Amniotic stem cell (primary cell): ENCODE results near the gene PDLIM4.

ENCODE experiments used
- DNase-seq: peaks from one replicate; lab custom pipeline; 2025; lab: John Stamatoyannopoulos, UW

PDLIM4 gene

GRCh38 chr5:132309679-132310078 lies 52.2 kb downstream of the PDLIM4 start:
- no peak for DNase-seq

GRCh38 chr5:132310141-132310834 lies 52.8 kb downstream of the PDLIM4 start:
- no peak for DNase-seq

GRCh38 chr5:132313366-132313765 lies 55.9 kb downstream of the PDLIM4 start:
- DNase-seq: no peak

GRCh38 chr5:132313961-132314432 lies 56.5 kb downstream of the PDLIM4 start:
- DNase-seq: no peak

- no peak for DNase-seq
Measured at GRCh38 chr5:132315529-132316067, 58.1 kb downstream of the PDLIM4 start.

- no peak for DNase-seq
Measured at GRCh38 chr5:132319975-132320374, 62.5 kb downstream of the PDLIM4 start.

GRCh38 chr5:132321109-132321721 lies 63.7 kb downstream of the PDLIM4 start:
- DNase-seq: no peak

GRCh38 chr5:132322266-132322665 lies 64.8 kb downstream of the PDLIM4 start:
- DNase-seq: no peak
